Measurements from ENCODE around the gene STX2.

DNA sequence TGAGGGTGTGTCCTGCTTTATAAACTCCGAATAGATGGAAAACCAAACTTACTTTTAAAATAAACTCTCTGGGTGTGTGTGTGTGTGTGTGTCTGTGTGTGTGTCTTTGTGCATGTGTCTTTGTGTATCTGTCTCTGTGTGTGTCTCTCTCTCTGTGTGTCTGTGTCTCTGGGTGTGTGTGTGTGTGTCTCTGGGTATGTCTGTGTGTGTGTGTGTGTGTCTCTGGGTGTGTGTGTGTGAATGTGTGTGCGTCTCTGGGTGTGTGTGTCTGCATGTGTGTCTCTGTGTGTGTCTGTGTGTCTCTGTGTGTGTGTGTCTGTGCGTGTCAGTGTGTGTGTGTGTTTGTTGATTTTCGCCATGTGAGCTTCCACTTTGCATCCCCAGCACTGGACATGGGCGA lies 42.0 kb upstream of the STX2 start:
- TF ChIP-seq SREBF2 (IDR thresholded peaks at IDR 0.05) = no peak
- no peak for TF ChIP-seq CHD2 (IDR thresholded peaks at IDR 0.05; ENCODE audit: low read length, partially characterized antibody)
- no peak for TF ChIP-seq BHLHE40 (IDR thresholded peaks at IDR 0.05; ENCODE audit: low read depth, low read length)
- no peak for TF ChIP-seq CBX8 (IDR thresholded peaks at IDR 0.05)
- TF ChIP-seq CTCF (IDR thresholded peaks at IDR 0.05) = no peak
- no peak for TF ChIP-seq JUN (IDR thresholded peaks at IDR 0.05)
- TF ChIP-seq REST (IDR thresholded peaks at IDR 0.05) = no peak
- no peak for TF ChIP-seq EP300 (IDR thresholded peaks at IDR 0.05)
- peak; percentile 9; the same call in 1 of the 2 replicates for TF ChIP-seq POLR2A (IDR thresholded peaks at IDR 0.05; ENCODE audit: low read length)
- no peak for TF ChIP-seq RAD21 (conservative IDR thresholded peaks at IDR 0.05 in 1 of 2, IDR thresholded peaks at IDR 0.05 in 1 of 2)
- no peak for TF ChIP-seq NFE2L2 (conservative IDR thresholded peaks at IDR 0.05; ENCODE audit: low read length)
- TF ChIP-seq, protein P1, sequence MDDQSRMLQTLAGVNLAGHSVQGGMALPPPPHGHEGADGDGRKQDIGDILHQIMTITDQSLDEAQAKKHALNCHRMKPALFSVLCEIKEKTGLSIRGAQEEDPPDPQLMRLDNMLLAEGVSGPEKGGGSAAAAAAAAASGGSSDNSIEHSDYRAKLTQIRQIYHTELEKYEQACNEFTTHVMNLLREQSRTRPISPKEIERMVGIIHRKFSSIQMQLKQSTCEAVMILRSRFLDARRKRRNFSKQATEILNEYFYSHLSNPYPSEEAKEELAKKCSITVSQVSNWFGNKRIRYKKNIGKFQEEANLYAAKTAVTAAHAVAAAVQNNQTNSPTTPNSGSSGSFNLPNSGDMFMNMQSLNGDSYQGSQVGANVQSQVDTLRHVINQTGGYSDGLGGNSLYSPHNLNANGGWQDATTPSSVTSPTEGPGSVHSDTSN (IDR thresholded peaks at IDR 0.05) = no peak

Measured in A549 (cell line).